Left kidney (tissue), 8 donors: Measurements from ENCODE around the gene RABL2A. TPM values are rescaled to one million over a fixed set of nuclear protein-coding genes. Genes with fewer than 3 reads are reported as not detected.
"Not testable (repeated sequence)": the region's sequence is repeated elsewhere in the genome, so short reads cannot be mapped to it uniquely, and the experiment has no call there.

Source experiments
- DNase-seq: peaks from one replicate; pipeline ENCODE4 v3.0.0-alpha.2; 2013
- long read RNA-seq, 8 donors: transcript quantifications; one replicate each; lab custom pipeline, GENCODE V29; 2026
- polyA plus RNA-seq: library from polyadenylated mRNA; unstranded; fragments of 120-200 nt; gene quantifications from one replicate; pipeline ENCODE4 v1.2.1, GENCODE V29; 2013; ENCODE audit not compliant: insufficient read length

Gene RABL2A
- polyA plus RNA-seq = 73.0 TPM
- long read RNA-seq, donor 1, partial matches to known transcripts = 0 of 8 reads
- long read RNA-seq, donor 1, other reads (novel, unspliced or antisense) = 0 of 8 reads
- long read RNA-seq, donor 2, partial matches to known transcripts = 0 of 5 reads
- long read RNA-seq, donor 2, other reads (novel, unspliced or antisense) = 0 of 5 reads
- long read RNA-seq, donor 3, partial matches to known transcripts = 0 of 3 reads
- long read RNA-seq, donor 3, other reads (novel, unspliced or antisense) = 0 of 3 reads
- long read RNA-seq, donor 4, partial matches to known transcripts = 0 of 1 reads
- long read RNA-seq, donor 4, other reads (novel, unspliced or antisense) = 0 of 1 reads
- long read RNA-seq, donor 5, partial matches to known transcripts = 0 of 3 reads
- long read RNA-seq, donor 5, other reads (novel, unspliced or antisense) = 0 of 3 reads
- long read RNA-seq, donor 6, partial matches to known transcripts = 0 of 3 reads
- long read RNA-seq, donor 6, other reads (novel, unspliced or antisense) = 0 of 3 reads
- long read RNA-seq, donor 7, partial matches to known transcripts = 10 of 15 reads
- long read RNA-seq, donor 7, other reads (novel, unspliced or antisense) = 0 of 15 reads
- long read RNA-seq, donor 8, partial matches to known transcripts = 0 of 4 reads
- long read RNA-seq, donor 8, other reads (novel, unspliced or antisense) = 0 of 4 reads

GRCh38 chr2:113626616-113627330 is at the start of gene RABL2A:
RABL2A (plus strand) TSS chr2:113627266; CDS start chr2:113628607, 1,341 bp downstream.
- peak; percentile 65 for DNase-seq

GRCh38 chr2:113578508-113578907 is 48.6 kb upstream of the RABL2A start:
- not testable (repeated sequence) for DNase-seq

GRCh38 chr2:113582473-113582872 is 44.6 kb upstream of the RABL2A start:
- not testable (repeated sequence) for DNase-seq

GRCh38 chr2:113583521-113584225 is 43.4 kb upstream of the RABL2A start:
- DNase-seq = peak; percentile 78

GRCh38 chr2:113584311-113585092 is 42.6 kb upstream of the RABL2A start:
- not testable (repeated sequence) for DNase-seq

GRCh38 chr2:113587201-113587600 is 39.9 kb upstream of the RABL2A start:
- not testable (repeated sequence) for DNase-seq

GRCh38 chr2:113589591-113589990 is 37.5 kb upstream of the RABL2A start:
- not testable (repeated sequence) for DNase-seq

- not testable (repeated sequence) for DNase-seq
Observed at GRCh38 chr2:113591926-113592325, 35.1 kb upstream of the RABL2A start.

- DNase-seq = not testable (repeated sequence)
Observed at GRCh38 chr2:113593280-113593679, 33.8 kb upstream of the RABL2A start.

- not testable (repeated sequence) for DNase-seq
Observed at GRCh38 chr2:113595725-113596124, 31.3 kb upstream of the RABL2A start.

- DNase-seq = not testable (repeated sequence)
Observed at GRCh38 chr2:113597164-113597563, 29.9 kb upstream of the RABL2A start.

- DNase-seq = not testable (repeated sequence)
Observed at GRCh38 chr2:113597572-113597971, 29.5 kb upstream of the RABL2A start.

GRCh38 chr2:113598180-113598579 is 28.9 kb upstream of the RABL2A start:
- not testable (repeated sequence) for DNase-seq

GRCh38 chr2:113598738-113599137 is 28.3 kb upstream of the RABL2A start:
- DNase-seq = not testable (repeated sequence)

GRCh38 chr2:113599208-113599607 is 27.9 kb upstream of the RABL2A start:
- DNase-seq = not testable (repeated sequence)

GRCh38 chr2:113602040-113602769 is 24.9 kb upstream of the RABL2A start:
- DNase-seq = not testable (repeated sequence)

GRCh38 chr2:113602869-113603466 is 24.1 kb upstream of the RABL2A start:
- DNase-seq = no peak

- peak; percentile 72 for DNase-seq
Observed at GRCh38 chr2:113603467-113604084, 23.5 kb upstream of the RABL2A start.

- DNase-seq = peak; percentile 72
Observed at GRCh38 chr2:113604085-113604477, 23.0 kb upstream of the RABL2A start.
